Stimulated activated CD4-positive, alpha-beta T cell treated with anti-CD3 and anti-CD28 coated beads, Interleukin-4, amount 100 ng/mL, for 24 hours (primary cell): ENCODE data around the gene MCTP2.

Experiments used
- DNase-seq: peaks from one replicate; pipeline ENCODE4 v3.0.0-alpha.2; 2020

The MCTP2 gene

DNA sequence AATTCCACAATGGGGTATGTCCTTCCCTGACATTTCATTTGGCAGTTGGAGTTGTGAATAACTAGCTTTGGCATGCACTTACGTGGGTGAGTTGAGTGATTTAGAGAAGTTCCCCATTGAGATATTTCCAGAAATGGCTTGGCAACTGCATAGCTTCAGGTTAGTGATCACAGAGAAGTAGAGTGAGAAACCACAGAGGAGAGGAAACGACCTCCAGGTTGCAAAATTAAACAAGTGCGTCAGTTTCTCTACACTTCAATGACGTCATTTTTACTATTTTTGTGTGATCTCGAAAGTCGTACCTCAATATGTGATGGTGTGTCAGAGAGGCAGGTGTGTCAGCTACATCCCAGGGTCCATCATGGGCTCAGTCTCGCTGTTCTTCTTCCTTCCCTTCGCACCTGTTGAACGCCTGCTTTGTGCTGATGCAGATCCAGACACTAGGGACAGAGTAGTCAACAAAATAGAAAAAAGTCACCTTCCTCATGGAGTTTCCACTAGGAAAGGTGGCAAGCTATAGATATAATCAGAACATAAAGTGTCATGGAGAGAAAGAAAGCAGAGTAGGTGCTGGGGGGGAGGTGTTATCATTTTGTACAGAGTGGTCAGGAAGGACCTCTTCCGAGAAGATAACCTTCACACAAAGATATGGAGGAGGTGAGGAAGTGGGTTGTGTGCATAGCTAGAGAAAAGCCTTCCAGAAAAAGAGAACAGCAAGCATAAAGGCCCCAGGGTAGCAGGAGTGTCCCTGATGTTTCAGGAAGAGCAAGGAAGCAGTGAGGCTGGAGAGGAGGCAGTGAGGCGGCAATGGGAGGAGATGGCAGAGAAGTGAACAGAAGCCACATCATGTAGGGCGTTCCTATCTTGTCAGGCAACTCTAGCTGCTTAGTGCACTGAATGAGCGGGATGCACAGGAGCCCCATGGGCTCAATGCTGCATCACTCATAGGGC lies 75.6 kb downstream of the MCTP2 start:
- no peak for DNase-seq

DNA sequence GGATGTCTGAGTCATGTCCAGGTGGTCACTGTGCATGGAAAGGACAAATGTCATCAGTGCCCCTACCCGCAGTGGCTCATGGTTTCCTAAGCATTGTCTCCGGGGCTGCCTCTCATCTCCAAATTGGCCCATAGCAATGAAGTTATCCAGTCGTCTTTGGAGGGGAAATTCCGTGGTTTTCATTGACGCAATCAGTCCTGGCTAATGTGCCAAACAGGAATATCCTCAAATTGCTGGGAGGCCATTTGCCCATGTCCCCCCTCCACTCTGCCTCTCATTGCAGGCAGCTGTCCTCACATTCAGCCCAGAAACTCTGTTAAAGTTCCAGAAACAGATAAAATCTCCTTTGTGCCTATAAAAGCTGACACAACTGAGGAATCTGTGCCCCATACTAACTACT lies 81.6 kb downstream of the MCTP2 start:
- DNase-seq, result no peak

- no peak for DNase-seq
These were observed 83.3 kb downstream of the MCTP2 start for GRCh38 chr15:94314639-94315038.

DNA sequence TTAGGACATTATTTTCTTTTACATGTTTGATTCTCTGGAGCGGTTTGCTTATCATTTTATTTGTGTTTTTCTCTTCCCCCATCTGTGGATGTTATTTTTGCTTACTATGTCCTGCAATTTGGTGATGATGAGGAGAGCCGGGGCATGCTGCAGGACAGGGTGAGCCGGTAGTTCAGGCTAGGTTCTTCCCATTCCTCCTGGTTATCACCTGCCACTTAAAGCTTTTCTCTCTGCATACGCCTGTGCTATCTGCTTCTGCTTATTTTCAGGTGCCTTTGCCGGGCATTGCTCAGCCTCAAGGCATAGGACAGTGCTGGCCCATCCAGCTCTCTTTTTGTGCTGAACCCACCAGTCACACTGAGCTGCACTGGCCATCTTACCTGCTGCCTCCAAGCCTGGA lies 85.8 kb downstream of the MCTP2 start:
- no peak for DNase-seq

- no peak for DNase-seq
These were observed 90.8 kb downstream of the MCTP2 start for GRCh38 chr15:94322141-94322540.

GRCh38 chr15:94323076-94323475 lies 91.7 kb downstream of the MCTP2 start:
- no peak for DNase-seq

- DNase-seq, result peak; percentile 57
These were observed 92.9 kb downstream of the MCTP2 start for GRCh38 chr15:94324117-94324826.

GRCh38 chr15:94324835-94325767 lies 93.7 kb downstream of the MCTP2 start:
- peak; percentile 6 for DNase-seq

DNA sequence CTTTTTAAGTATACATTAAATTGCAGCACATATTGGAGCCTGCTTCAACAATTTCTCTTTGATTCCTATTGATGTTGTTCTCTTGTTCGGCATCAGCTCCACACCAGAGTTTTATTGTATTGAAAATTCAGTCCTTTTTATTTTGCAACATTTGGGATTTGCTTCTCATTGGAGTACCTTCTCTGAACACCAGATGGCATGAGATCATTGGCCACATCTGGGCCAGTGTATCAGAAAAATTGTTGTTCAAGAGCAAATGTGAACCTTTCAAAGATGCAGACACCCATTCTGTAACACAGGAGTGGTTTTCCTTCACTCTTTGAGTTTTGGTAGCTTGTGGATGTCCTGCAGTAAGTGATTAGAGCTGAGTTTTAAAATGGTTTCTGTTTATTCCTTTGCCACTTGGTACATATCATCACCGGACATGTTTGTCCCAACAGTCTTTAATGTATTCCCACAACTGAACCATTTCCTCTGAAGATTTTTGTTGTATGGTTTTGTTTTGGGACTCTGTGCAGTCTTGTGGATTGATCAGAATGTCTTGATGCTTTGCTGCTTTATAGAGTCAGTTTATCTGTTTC lies 96.1 kb downstream of the MCTP2 start:
- no peak for DNase-seq

- no peak for DNase-seq
These were observed 100.4 kb downstream of the MCTP2 start for GRCh38 chr15:94331731-94332130.

- DNase-seq, result no peak
These were observed 104.3 kb downstream of the MCTP2 start for GRCh38 chr15:94335616-94336015.

DNA sequence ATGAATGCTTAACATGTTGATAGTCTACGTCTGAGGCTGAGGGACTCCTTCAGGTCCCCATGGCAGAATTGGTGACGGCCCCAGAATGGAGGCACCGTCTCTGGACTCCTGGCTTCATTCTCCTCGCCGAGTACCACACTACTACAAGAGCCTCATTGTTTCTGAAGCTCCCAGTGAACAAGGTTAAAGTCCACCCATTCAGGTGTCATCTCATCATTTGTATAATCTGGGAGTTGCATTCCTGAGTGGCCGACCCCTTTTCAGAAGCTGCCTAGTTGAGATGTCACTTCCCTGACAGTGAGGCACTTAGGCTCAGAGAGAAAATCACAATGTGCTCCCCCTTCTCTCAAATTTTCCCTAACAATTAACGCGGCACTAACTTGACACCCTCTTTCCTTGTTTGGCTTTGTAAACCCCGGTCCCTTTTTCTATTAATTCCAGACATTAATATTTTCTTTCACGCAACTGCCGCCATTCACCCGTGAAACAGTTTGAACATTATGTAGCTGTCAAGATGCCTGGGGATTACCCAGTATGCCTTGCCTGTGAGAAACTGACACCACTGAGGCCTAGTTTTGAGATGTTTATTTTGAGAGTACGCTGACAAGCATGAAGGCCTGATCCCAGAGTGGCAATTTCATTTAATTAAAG lies 105.6 kb downstream of the MCTP2 start:
- no peak for DNase-seq

DNA sequence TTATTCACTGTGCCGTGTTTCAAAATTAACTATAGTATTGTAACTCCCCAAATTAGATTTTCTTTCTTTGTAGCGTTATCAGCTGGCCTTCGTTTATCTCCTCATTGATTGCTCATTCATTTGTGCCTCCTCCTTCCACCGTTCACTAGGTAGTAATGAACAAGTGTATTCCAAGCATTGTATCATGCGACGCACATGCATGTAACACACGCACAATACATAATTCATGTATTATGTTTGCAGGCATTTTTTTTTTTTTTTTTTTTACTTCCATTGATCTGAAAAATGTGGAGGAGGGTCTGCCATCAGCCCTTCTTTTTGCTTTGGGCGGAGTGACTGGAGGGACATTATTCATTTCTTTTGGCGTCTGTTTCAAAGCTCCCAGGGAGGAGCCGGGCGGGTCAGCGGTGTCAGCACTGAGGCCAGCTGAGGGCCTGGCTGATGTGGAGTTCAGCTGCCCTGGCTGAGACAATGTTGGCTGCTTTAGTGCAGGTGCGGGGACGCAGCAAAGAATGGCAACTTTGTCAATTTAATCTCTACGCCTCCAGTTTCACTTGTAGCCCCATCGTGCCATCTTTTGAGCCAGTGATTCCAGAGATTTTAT lies 107.0 kb downstream of the MCTP2 start:
- no peak for DNase-seq

DNA sequence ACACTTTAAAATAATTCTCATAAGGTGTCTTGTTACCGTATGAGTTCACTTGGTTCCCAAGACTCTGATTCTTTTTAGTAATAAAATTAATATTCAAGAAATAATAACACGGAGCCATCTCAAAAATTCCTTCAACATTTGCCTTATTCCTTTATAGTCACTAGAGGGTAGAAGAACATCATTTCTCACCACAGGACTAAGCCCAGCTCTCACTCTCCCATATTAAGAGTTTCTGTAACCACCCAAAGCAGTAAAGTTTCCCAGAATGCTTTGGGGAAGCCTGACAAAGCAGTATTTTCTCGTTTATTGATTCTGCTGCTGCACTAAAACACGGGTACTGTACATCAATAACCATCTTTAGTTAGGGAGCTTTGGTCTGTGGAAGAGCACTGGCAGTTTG lies 114.9 kb downstream of the MCTP2 start:
- no peak for DNase-seq

DNA sequence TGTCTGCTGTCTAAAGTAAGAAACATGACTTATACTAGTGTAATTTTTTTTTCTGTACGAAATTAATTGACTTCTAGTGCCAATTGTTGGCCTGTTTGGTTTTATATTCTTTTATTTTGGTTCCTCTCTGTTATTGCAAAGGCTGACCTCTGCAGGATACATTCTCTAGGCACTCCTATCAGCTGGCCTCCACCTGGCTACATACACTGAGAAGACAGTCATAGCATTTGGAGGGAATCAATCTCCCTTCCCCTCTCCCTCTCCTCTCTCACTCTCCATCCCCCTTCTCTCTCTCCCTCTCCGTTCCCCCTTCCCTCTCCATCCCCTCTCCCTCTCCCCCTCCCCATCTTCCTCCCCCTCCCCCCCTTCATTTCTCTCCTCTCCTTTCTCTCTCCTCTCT lies 116.7 kb downstream of the MCTP2 start:
- no peak for DNase-seq

GRCh38 chr15:94351031-94351535 lies 119.7 kb downstream of the MCTP2 start:
- no peak for DNase-seq

- DNase-seq, result no peak
These were observed 121.5 kb downstream of the MCTP2 start for GRCh38 chr15:94352636-94353487.

GRCh38 chr15:94353488-94353820 lies 122.1 kb downstream of the MCTP2 start:
- no peak for DNase-seq

DNA sequence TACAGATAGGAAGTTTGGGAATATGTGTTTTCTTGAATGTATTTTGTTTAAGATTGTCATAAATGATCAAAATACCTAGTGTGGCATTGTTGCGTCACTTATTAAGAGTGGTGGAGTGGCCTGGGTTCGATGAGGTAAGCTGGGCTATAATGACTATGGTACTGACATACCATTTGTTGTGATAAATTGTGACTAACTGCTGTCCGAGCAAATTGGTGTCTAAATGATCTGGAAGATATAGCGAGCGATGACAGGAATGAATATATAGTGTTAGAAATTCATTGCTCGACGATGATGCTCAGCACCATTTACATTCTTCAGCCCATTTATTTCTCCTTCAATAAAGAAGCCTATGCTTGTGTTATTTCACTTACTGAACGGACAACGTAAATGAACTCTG lies 123.3 kb downstream of the MCTP2 start:
- DNase-seq, result no peak

- no peak for DNase-seq
These were observed 128.4 kb downstream of the MCTP2 start for GRCh38 chr15:94359716-94360115.

- no peak for DNase-seq
These were observed 128.9 kb downstream of the MCTP2 start for GRCh38 chr15:94360251-94360685.
